Skeletal muscle satellite cell (primary cell): Measurements from ENCODE around the gene WDR46. TPM values are rescaled to one million over a fixed set of nuclear protein-coding genes. Genes with fewer than 3 reads are reported as not detected.
A peak's percentile ranks its signal among the peaks of the same experiment; 100 is the strongest.

ENCODE experiments used
- H3K27me3 ChIP-seq: 2 replicates; pipeline ENCODE4 v1.7.0; 2013; ENCODE audit warnings: low read length; ENCODE audit not compliant: control insufficient read depth, insufficient read depth
- H3K36me3 ChIP-seq: 2 replicates; pipeline ENCODE4 v1.7.0; 2013; ENCODE audit warnings: mild to moderate bottlenecking, control low read depth, low read length; ENCODE audit not compliant: insufficient read depth
- H3K4me1 ChIP-seq: 2 replicates; pipeline ENCODE4 v1.7.0; 2013; ENCODE audit warnings: low read length; ENCODE audit not compliant: control insufficient read depth, insufficient read depth
- H3K4me2 ChIP-seq: 2 replicates; pipeline ENCODE4 v1.7.0; 2013; ENCODE audit warnings: mild to moderate bottlenecking, low read length
- H3K4me3 ChIP-seq: 2 replicates; pipeline ENCODE4 v1.7.0; 2013; ENCODE audit warnings: low read length
- H3K9ac ChIP-seq: 2 replicates; pipeline ENCODE4 v1.7.0; 2013; ENCODE audit warnings: mild to moderate bottlenecking, low read depth, low read length, moderate library complexity
- H3K9me3 ChIP-seq: replicated peaks from 2 replicates; pipeline ENCODE4 v1.7.0; 2013; ENCODE audit warnings: mild to moderate bottlenecking, control low read depth, low read length
- total RNA-seq: library from RNA; depleted of rRNA; stranded (reverse); fragments of >200 nt; gene quantifications from 2 replicates; pipeline ENCODE4 v1.2.3, GENCODE V29; 2012; rRNA removed

Gene WDR46, protein sequence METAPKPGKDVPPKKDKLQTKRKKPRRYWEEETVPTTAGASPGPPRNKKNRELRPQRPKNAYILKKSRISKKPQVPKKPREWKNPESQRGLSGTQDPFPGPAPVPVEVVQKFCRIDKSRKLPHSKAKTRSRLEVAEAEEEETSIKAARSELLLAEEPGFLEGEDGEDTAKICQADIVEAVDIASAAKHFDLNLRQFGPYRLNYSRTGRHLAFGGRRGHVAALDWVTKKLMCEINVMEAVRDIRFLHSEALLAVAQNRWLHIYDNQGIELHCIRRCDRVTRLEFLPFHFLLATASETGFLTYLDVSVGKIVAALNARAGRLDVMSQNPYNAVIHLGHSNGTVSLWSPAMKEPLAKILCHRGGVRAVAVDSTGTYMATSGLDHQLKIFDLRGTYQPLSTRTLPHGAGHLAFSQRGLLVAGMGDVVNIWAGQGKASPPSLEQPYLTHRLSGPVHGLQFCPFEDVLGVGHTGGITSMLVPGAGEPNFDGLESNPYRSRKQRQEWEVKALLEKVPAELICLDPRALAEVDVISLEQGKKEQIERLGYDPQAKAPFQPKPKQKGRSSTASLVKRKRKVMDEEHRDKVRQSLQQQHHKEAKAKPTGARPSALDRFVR
- 108 and 128 TPM in 2 replicates for total RNA-seq

DNA sequence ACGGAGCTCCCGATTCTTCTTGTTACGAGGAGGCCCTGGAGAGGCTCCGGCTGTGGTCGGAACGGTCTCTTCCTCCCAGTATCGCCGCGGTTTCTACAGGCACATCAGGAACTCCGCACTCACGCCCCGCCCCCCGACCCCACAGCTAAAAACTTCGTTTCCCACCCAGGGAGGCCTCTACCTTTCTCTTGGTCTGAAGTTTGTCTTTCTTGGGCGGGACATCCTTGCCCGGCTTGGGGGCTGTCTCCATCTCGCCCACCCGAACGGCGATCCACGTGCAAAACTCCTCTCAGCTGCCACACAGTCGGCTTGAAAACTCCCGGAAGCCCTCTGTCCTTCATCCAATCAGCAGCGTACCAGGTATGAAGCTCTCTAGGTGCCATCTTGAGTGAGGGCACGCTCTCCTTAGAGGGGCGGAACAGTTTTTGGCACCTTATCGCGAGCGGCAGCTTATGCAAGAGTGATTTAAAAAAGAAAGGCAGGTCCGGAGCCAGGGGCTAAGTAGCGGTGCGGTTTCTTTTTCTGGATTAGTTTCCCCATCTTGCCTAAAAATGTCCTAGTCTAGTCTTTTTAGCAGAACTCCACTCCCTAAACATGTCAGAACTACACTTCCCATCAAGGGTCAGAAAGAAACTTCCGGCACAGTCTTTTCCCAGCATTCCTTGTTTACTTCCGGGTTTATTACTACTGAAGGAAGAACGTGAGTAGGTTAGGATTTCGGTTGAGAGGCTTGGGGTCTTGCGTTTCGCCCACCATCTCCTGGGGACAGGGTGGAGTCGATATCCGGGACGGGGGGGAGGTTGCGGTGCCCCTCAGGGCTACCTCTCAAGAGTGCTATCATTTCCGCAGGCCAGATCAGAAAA lies at the start of gene WDR46, which contains the start of gene PFDN6:
TSS of gene WDR46 (minus strand) at position 319 of the 863 bp plus-strand sequence. CDS start at position 250, 69 bp downstream.
TSS of gene PFDN6 (plus strand) at position 681 of the 863 bp plus-strand sequence. CDS start 256 bp downstream, outside the sequence.
- H3K36me3 ChIP-seq: peaks cover 43% of the 10 kb centered on the region
- H3K9me3 ChIP-seq: no peaks in the 10 kb centered on the region
- peaks cover 16% of the 10 kb centered on the region for H3K4me1 ChIP-seq
- peak within 1 kb of the TSS; percentile 90 for H3K9ac ChIP-seq
- H3K4me2 ChIP-seq: peak within 1 kb of the TSS; percentile 93
- no peaks in the 10 kb centered on the region for H3K27me3 ChIP-seq
- H3K4me3 ChIP-seq: peak within 1 kb of the TSS; percentile 98

DNA sequence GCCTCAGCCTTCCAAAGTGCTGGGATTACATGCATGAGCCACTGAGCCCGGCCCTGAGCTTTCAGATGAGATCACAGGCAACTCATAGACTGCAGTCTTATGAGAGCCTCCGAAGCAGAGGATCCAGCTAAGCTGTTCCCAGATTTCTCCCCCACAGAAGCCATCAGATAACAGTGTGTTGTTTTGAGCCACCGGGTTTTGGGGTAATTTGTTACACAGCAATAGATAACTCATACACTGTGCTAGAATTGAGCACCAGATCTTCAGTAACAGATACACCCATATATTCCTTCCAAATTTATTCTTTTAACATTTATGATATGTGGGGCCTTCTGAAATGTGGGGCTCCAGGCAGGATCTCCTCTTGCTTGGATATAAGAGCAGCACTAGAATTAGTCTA lies 47.5 kb upstream of the WDR46 start:
- Histone ChIP-seq H3K36me3 (no peaks in the 10 kb centered on the region), H3K4me2 (no peak overlapping the region), H3K4me1 (no peaks in the 10 kb centered on the region), H3K27me3 (peaks cover 13% of the 10 kb centered on the region), H3K9me3 (no peaks in the 10 kb centered on the region), H3K9ac (no peak overlapping the region), H3K4me3 (no peak overlapping the region)

DNA sequence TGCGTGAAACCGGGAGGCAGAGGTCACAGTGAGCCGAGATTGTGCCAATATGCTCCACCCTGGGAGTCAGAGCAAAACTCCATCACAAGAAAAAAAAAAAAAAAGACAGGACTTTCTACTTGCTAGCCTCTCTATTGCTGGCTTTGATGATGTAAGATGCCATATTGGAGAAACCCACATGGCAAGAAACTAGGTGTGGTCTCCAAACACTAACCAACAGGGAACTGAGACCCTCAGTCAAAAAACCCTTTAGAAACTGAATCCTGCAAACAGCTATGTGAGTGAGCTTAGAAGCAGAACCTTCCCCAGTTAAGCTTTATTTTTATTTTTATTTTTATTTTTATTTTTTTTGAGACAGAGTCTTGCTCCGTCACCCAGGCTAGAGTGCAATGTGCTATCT lies 46.9 kb upstream of the WDR46 start:
- Histone ChIP-seq H3K27me3 (peaks cover 8% of the 10 kb centered on the region), H3K9ac (no peak overlapping the region), H3K4me1 (no peaks in the 10 kb centered on the region), H3K4me3 (no peak overlapping the region), H3K9me3 (no peaks in the 10 kb centered on the region), H3K36me3 (no peaks in the 10 kb centered on the region), H3K4me2 (no peak overlapping the region)

DNA sequence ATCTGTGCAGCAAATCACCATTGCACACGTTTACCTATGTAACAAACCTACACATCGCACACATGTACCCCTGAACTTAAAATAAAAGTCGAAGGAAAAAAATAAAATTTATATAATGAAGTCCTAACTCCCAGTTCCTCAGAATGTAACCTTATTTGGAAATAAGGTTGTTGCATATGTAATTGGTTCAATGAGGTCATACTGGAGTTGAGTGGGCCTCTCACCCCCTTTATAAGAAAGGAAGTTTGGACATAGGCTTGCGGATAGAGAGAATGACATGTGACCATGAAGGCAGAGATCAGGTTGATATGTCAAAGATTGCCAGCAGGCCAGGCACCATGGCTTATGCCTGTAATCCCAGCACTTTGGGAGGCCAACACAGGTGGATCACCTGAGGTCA lies 44.6 kb upstream of the WDR46 start:
- Histone ChIP-seq H3K4me2 (no peak overlapping the region), H3K36me3 (no peaks in the 10 kb centered on the region), H3K9me3 (no peaks in the 10 kb centered on the region), H3K4me1 (no peaks in the 10 kb centered on the region), H3K9ac (no peak overlapping the region), H3K27me3 (no peaks in the 10 kb centered on the region), H3K4me3 (no peak overlapping the region)

DNA sequence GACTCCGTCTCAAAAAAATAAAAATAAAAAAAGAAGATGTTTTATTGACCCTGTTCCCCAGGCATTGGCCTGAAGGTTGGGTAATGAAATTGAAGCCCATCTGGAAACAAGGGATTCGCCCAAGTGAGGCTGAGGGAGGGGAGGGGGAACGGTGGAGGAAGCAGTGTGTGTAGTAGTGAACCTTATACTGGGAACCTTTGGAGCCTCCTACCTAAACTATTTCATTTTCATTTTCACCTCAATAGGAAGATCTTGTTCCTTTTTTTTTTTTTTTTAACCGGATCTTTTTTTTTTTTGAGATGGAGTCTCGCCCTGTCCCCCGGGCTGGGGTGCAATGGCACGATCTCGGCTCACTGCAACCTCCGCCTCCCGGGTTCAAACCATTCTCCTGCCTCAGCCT lies 41.7 kb upstream of the WDR46 start:
- H3K4me3 ChIP-seq: no peak overlapping the region
- no peaks in the 10 kb centered on the region for H3K27me3 ChIP-seq
- H3K36me3 ChIP-seq: no peaks in the 10 kb centered on the region
- H3K4me1 ChIP-seq: no peaks in the 10 kb centered on the region
- H3K4me2 ChIP-seq: no peak overlapping the region
- H3K9ac ChIP-seq: no peak overlapping the region
- H3K9me3 ChIP-seq: no peaks in the 10 kb centered on the region

DNA sequence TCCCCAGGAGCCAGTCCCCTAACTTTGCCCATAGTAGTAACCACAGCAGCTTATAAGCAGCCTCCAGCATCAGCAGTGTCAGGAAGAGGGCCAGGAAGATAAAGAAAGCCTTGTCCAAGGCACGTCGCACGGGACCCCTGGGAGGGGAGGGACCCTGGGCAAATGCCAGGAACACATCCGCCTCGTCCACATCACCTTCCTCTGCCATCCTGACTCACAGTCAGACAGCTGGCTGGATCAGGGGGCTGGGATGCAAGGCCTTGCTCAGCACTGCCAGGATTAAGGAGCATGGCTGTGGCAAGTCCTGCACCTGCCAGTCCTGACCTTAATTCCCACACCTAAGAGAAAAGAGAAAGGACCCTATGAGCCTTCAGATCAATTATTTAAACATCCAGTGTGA lies 40.0 kb upstream of the WDR46 start:
- no peaks in the 10 kb centered on the region for H3K36me3 ChIP-seq
- H3K27me3 ChIP-seq: no peaks in the 10 kb centered on the region
- no peaks in the 10 kb centered on the region for H3K4me1 ChIP-seq
- H3K4me2 ChIP-seq: no peak overlapping the region
- no peak overlapping the region for H3K9ac ChIP-seq
- no peaks in the 10 kb centered on the region for H3K9me3 ChIP-seq
- H3K4me3 ChIP-seq: no peak overlapping the region

DNA sequence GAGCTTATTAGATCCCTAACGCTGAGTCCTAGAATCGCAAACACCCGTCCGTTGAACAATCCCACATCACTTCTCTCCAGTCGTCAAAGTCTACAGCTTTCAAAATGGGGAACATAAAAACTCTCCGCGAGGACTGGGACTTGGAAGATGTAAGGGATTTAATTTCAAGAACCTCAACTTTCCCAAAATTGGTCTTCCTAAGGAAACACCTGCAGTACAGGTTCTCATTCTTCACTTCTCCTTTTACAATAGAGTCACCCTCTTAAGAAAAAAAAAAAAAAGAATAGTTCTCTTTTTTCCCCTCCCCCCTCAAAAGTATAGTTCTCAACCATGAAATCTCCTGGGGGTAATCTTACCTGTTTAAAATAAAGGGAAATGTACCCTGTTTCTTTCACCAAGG lies 35.1 kb upstream of the WDR46 start:
- Histone ChIP-seq H3K4me1 (peaks cover 38% of the 10 kb centered on the region), H3K4me3 (peak overlapping the region; percentile 83), H3K27me3 (no peaks in the 10 kb centered on the region), H3K4me2 (peak overlapping the region; percentile 98), H3K36me3 (peaks cover 20% of the 10 kb centered on the region), H3K9me3 (no peaks in the 10 kb centered on the region), H3K9ac (no peak overlapping the region)

DNA sequence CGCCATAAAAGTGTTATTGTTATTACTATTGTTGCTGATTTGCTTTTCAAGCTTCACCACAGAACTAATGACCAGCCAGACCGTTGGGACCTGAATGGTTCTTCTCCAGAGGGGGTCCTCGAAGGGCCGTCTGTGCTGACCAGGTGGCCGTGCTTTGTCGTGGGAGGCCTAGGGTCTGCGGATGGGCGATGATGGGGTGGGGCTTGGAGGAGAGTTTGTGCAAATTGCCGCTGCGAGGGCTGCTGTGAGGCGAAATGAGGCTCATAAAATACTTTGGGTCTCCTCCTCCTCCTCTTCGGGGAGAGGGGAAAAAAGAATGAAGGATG lies 34.5 kb upstream of the WDR46 start:
- Histone ChIP-seq H3K36me3 (peaks cover 26% of the 10 kb centered on the region), H3K27me3 (no peaks in the 10 kb centered on the region), H3K4me2 (peak overlapping the region; percentile 98), H3K4me1 (peaks cover 43% of the 10 kb centered on the region), H3K9me3 (no peaks in the 10 kb centered on the region), H3K9ac (peak overlapping the region; percentile 83), H3K4me3 (peak overlapping the region; percentile 83)

DNA sequence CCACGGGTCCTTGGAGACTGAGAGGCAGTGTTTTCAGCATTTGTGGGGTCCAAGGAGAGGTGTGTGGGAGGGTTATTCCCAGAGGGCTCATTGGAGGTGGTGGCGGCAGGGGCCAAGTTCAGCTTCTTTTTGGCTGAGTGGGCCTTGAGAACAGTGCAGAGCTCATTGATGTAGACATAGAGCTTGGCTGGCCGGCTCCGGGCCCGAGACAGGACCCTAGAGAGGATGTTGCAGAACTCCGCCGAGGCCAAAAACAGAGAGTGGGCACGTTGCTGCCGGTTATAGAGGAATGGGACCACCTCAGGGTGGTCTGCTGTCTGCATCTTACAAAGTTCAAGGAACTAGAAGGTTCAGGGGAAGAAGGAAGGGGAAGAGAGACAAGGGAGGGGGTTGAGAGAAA lies 32.2 kb upstream of the WDR46 start:
- Histone ChIP-seq H3K4me3 (peak overlapping the region; percentile 83), H3K9ac (peak overlapping the region; percentile 83), H3K9me3 (no peaks in the 10 kb centered on the region), H3K27me3 (no peaks in the 10 kb centered on the region), H3K36me3 (peaks cover 27% of the 10 kb centered on the region), H3K4me1 (peaks cover 54% of the 10 kb centered on the region), H3K4me2 (peak overlapping the region; percentile 98)

DNA sequence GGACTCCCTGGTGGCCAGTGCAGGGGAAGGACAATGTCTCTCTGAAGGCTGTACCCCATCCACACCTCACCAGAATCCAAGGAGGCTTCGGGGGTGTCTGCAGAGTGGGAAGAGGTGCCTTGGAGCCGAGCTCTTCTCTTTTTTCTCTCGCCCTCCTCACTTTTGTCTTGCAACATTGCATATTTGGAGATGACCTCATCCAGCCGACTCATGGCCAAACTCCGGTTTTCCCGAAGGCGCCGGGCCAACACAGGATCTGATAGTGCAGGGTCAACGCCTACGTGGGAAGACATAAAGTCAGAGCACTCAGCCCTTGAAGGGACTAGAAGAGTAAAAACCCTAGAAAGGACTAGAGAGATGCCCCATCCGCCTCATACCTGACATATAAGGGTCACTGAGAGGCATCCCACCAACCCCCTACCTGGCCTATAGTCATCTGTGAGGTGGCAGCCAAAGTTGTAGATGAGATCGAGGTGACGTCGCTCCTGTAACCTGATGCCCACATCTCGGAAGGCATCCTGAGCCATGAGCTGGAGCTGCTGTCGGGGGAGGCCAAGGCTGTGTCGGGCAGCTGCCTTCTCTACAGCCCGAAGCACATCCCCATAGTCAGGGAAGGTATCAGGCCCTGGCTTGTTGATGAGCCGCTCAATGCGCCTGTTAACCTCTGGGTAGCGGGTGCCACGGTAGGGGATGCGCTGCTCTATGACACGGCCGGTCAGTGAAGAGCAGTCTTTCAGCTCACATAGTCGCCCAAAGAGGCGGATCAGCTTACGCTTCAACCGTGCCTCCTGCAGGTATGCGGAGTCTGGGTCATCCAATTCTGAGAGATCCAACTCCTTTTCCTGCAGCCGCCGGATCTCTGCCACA lies 31.5 kb upstream of the WDR46 start:
- H3K9me3 ChIP-seq: no peaks in the 10 kb centered on the region
- peaks cover 54% of the 10 kb centered on the region for H3K4me1 ChIP-seq
- peaks cover 27% of the 10 kb centered on the region for H3K36me3 ChIP-seq
- peak overlapping the region; percentile 83 for H3K4me3 ChIP-seq
- peak overlapping the region; percentile 83 for H3K9ac ChIP-seq
- H3K4me2 ChIP-seq: peak overlapping the region; percentile 98
- H3K27me3 ChIP-seq: no peaks in the 10 kb centered on the region
